Activated CD4-positive, alpha-beta T cell treated with anti-CD3 and anti-CD28 coated beads, Interleukin-2, amount 10 ng/mL, durations not matched to agents 24 days and 14 days (primary cell): Measurements from ENCODE around the gene EFNB2. TPM values are rescaled to one million over a fixed set of nuclear protein-coding genes. Genes with fewer than 3 reads are reported as not detected.

Experiments
- total RNA-seq: library from RNA; stranded (reverse); gene quantifications from 2 replicates; pipeline ENCODE4 v1.2.3, GENCODE V29; 2022

The EFNB2 gene
- total RNA-seq, 1 donor from 2014 or later, result 0.30 TPM

Other genes starting within 250 kb of the EFNB2 start
- 86.6 and 96.8 TPM in 2 replicates for gene ARGLU1, start 32.5 kb upstream of the EFNB2 start, total RNA-seq